ENCODE measurements around the gene MAPK6. TPM values are rescaled to one million over a fixed set of nuclear protein-coding genes. Genes with fewer than 3 reads are reported as not detected.

The MAPK6 gene
- polyA plus RNA-seq, 6 donors from 2014 or later: 4.2 to 13.6 (median 7.6) TPM

- H3K4me1 Mint-ChIP-seq: peaks cover 20 to 26% (median 24%) of the 10 kb centered on the region in 3 donors
- no peak for DNase-seq
- H3K4me3 Mint-ChIP-seq: peak overlapping the region in 1 of 8 donors; percentile 69
- peak overlapping the region in 3 of 6 donors; percentile 11 to 84 (median 30) for H3K27ac Mint-ChIP-seq
- no peaks in the 10 kb centered on the region for H3K27me3 Mint-ChIP-seq
- H3K36me3 Mint-ChIP-seq: no peaks in the 10 kb centered on the region
- ATAC-seq (ENCODE audit: low read depth in 2 of 2): no peak
- H3K9me3 Mint-ChIP-seq: no peaks in the 10 kb centered on the region
Observed at GRCh38 chr15:52016316-52016715, 2.7 kb upstream of the MAPK6 start.

GRCh38 chr15:52018244-52018643 is 775 bp upstream of the MAPK6 start:
- Mint-ChIP-seq H3K36me3 (no peaks in the 10 kb centered on the region), H3K27ac (peak overlapping the region; percentile 90 to 100 (median 98)), H3K4me3 (peak overlapping the region; percentile 93 to 99 (median 98)), H3K9me3 (no peaks in the 10 kb centered on the region), H3K27me3 (no peaks in the 10 kb centered on the region), H3K4me1 (peaks cover 32 to 38% (median 33%) of the 10 kb centered on the region in 3 donors)
- DNase-seq (no peak), ATAC-seq (ENCODE audit: low read depth in 2 of 2) (no peak)

GRCh38 chr15:52019394-52020220 is 588 bp downstream of the MAPK6 start:
- ATAC-seq (ENCODE audit: low read depth in 2 of 2): peak; percentile 53 to 62
- Mint-ChIP-seq H3K4me1 (peaks cover 32 to 38% (median 36%) of the 10 kb centered on the region in 3 donors), H3K4me3 (peak overlapping the region; percentile 93 to 99 (median 98))

GRCh38 chr15:52020221-52021085 is 1.4 kb downstream of the MAPK6 start:
- peaks cover 32 to 38% (median 36%) of the 10 kb centered on the region in 3 donors for H3K4me1 Mint-ChIP-seq
- H3K27ac Mint-ChIP-seq: peak overlapping the region; percentile 96 to 98 (median 96)
- no peaks in the 10 kb centered on the region for H3K27me3 Mint-ChIP-seq
- no peak for DNase-seq
- H3K4me3 Mint-ChIP-seq: peak overlapping the region; percentile 87 to 97 (median 94)
- no peaks in the 10 kb centered on the region for H3K36me3 Mint-ChIP-seq
- no peak for ATAC-seq (ENCODE audit: low read depth in 2 of 2)
- H3K9me3 Mint-ChIP-seq: no peaks in the 10 kb centered on the region

More at GRCh38 chr15:52019394-52020220, 588 bp downstream of the MAPK6 start:
- Mint-ChIP-seq H3K27me3 (no peaks in the 10 kb centered on the region), H3K9me3 (no peaks in the 10 kb centered on the region), H3K27ac (peak overlapping the region; percentile 97 to 100 (median 98)), H3K36me3 (no peaks in the 10 kb centered on the region)
- peak; percentile 66 for DNase-seq

GRCh38 chr15:52021128-52021671 is 2.2 kb downstream of the MAPK6 start:
- no peaks in the 10 kb centered on the region for H3K27me3 Mint-ChIP-seq
- no peak for ATAC-seq (ENCODE audit: low read depth in 2 of 2)
- H3K27ac Mint-ChIP-seq: peak overlapping the region in 3 of 6 donors; percentile 35 to 98 (median 40)

DNA sequence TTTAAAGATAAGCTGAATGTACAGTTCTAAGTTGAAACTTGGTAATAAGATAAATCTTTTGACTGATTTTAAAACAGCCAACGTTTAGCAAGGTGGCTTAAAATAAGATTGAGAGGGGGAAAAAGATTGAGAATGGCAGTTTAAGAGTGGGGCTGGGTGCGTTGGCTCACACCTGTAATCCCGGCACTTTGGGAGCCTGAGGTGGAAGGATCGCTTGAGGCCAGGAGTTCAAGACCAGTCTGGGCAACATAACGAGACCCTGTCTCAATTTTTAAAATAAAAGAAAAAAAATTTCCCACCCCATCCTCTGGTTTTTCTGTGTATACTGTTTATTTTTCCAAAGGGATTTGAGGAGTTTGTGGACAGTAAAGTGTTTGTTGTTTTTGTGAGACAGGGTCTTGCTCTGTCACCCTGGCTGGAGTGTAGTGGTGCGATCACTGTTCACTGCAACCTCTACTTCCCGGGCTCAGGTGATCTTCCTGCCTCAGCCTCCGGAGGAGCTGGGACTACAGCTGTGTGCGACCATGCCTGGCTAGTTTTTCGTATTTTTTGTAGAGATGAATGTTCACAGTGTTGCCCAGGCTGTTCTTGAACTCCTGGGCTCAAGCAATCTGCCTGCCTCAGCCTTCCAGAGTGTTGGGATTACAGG is 3.0 kb downstream of the MAPK6 start:
- no peaks in the 10 kb centered on the region for H3K9me3 Mint-ChIP-seq
- H3K4me3 Mint-ChIP-seq: peak overlapping the region in 1 of 8 donors; percentile 8
- no peaks in the 10 kb centered on the region for H3K27me3 Mint-ChIP-seq
- DNase-seq (no peak), ATAC-seq (ENCODE audit: low read depth in 2 of 2) (no peak)
- no peaks in the 10 kb centered on the region for H3K36me3 Mint-ChIP-seq
- peaks cover 32 to 42% (median 38%) of the 10 kb centered on the region in 3 donors for H3K4me1 Mint-ChIP-seq
- peak overlapping the region in 1 of 6 donors; percentile 76 for H3K27ac Mint-ChIP-seq

More at GRCh38 chr15:52021128-52021671, 2.2 kb downstream of the MAPK6 start:
- peaks cover 32 to 39% (median 38%) of the 10 kb centered on the region in 3 donors for H3K4me1 Mint-ChIP-seq
- H3K9me3 Mint-ChIP-seq: no peaks in the 10 kb centered on the region
- DNase-seq: no peak
- H3K4me3 Mint-ChIP-seq: peak overlapping the region; percentile 9 to 97 (median 62)
- H3K36me3 Mint-ChIP-seq: no peaks in the 10 kb centered on the region

GRCh38 chr15:52023169-52023922 is 4.3 kb downstream of the MAPK6 start:
- no peaks in the 10 kb centered on the region for H3K9me3 Mint-ChIP-seq
- no peaks in the 10 kb centered on the region for H3K27me3 Mint-ChIP-seq
- H3K4me3 Mint-ChIP-seq: peak overlapping the region in 1 of 8 donors; percentile 63
- ATAC-seq (ENCODE audit: low read depth in 2 of 2) (no peak), DNase-seq (no peak)
- H3K4me1 Mint-ChIP-seq: peaks cover 32 to 42% (median 37%) of the 10 kb centered on the region in 3 donors
- H3K27ac Mint-ChIP-seq: peak overlapping the region in 1 of 6 donors; percentile 57
- H3K36me3 Mint-ChIP-seq: peaks cover under 1 to 1% of the 10 kb centered on the region in 2 donors

DNA sequence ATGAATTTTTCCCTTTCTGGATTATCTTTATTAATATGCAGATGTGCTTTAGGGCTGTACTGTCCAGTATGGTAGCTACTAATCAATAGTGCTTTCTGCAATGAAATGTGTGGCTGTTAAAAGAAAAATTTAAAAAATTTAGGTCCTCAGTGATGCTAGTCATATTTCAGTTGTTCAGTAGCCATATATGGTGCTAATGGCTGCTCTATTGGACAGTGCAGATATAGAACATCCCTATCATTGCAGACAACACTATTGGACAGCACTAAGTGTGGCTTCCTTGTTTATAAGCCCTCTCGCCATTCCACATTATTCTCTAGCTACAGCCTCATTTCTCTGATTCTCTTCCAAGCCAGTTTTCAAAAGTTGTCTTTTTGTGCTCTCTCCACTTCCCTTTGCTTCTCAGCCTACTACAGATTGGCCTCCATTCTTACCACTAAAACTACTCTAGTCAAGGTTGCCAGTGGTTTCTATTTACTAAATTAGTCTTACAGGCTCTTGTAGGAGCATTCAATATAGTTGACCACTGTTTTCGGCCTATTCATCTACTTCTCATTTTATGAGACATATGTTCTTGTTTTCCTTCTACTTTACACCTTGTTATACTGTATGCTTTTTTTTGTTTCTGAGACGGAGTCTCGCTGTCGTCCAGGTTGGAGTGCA is 9.5 kb downstream of the MAPK6 start:
- Mint-ChIP-seq H3K27me3 (no peaks in the 10 kb centered on the region), H3K9me3 (peaks cover 0 to 5% (median 4%) of the 10 kb centered on the region in 7 donors), H3K4me1 (peaks cover 14 to 29% (median 14%) of the 10 kb centered on the region in 3 donors), H3K36me3 (peaks cover 10 to 11% of the 10 kb centered on the region in 2 donors), H3K27ac (peak overlapping the region in 3 of 6 donors; percentile 8 to 86 (median 16)), H3K4me3 (peak overlapping the region in 1 of 8 donors; percentile 35)
- ATAC-seq (ENCODE audit: low read depth in 2 of 2) (no peak), DNase-seq (no peak)

- peaks cover 0 to 14% (median 9%) of the 10 kb centered on the region in 7 donors for H3K9me3 Mint-ChIP-seq
- peaks cover 18 to 24% of the 10 kb centered on the region in 2 donors for H3K36me3 Mint-ChIP-seq
- H3K27ac Mint-ChIP-seq: peak overlapping the region in 3 of 6 donors; percentile 7 to 78 (median 11)
- H3K4me1 Mint-ChIP-seq: peaks cover 18 to 32% (median 18%) of the 10 kb centered on the region in 3 donors
- H3K4me3 Mint-ChIP-seq: no peak overlapping the region
- no peak for ATAC-seq (ENCODE audit: low read depth in 2 of 2)
- DNase-seq: no peak
- no peaks in the 10 kb centered on the region for H3K27me3 Mint-ChIP-seq
Observed at GRCh38 chr15:52030010-52030409, 11.0 kb downstream of the MAPK6 start.

- Mint-ChIP-seq H3K27ac (no peak overlapping the region), H3K9me3 (peaks cover 0 to 15% (median 9%) of the 10 kb centered on the region in 7 donors), H3K27me3 (no peaks in the 10 kb centered on the region), H3K4me3 (no peak overlapping the region), H3K4me1 (peaks cover 18 to 36% (median 22%) of the 10 kb centered on the region in 3 donors), H3K36me3 (peaks cover 18 to 26% of the 10 kb centered on the region in 2 donors)
- DNase-seq: no peak
- no peak for ATAC-seq (ENCODE audit: low read depth in 2 of 2)
Observed at GRCh38 chr15:52031556-52031955, 12.5 kb downstream of the MAPK6 start.

- Mint-ChIP-seq H3K27me3 (no peaks in the 10 kb centered on the region), H3K9me3 (peaks cover 0 to 15% (median 8%) of the 10 kb centered on the region in 7 donors), H3K36me3 (peaks cover 19 to 25% of the 10 kb centered on the region in 2 donors), H3K27ac (peak overlapping the region in 1 of 6 donors; percentile 21), H3K4me1 (peaks cover 31 to 40% (median 33%) of the 10 kb centered on the region in 3 donors), H3K4me3 (no peak overlapping the region)
- DNase-seq (no peak), ATAC-seq (ENCODE audit: low read depth in 2 of 2) (no peak)
Observed at GRCh38 chr15:52037889-52038505, 19.0 kb downstream of the MAPK6 start.

Data from naive B cell (primary cell).